Neuronal stem cell (in vitro differentiated cells): ENCODE data around the gene NCK1.

Experiments used
- DNase-seq: peaks from one replicate; pipeline ENCODE4 v3.0.0-alpha.2; 2013; ENCODE audit warnings: low spot score
- H2AFZ ChIP-seq: one replicate; pipeline ENCODE4 v1.6.1; 2013; ENCODE audit warnings: mild to moderate bottlenecking, low read length, inconsistent platforms
- H2AK5ac ChIP-seq: 2 replicates; pipeline ENCODE4 v1.6.1; 2013; ENCODE audit warnings: low read depth, mild to moderate bottlenecking, inconsistent platforms, low read length, moderate library complexity, mixed read lengths
- H2BK120ac ChIP-seq: 2 replicates; pipeline ENCODE4 v1.6.1; 2013; ENCODE audit warnings: low read depth, mild to moderate bottlenecking, inconsistent platforms, low read length, moderate library complexity, mixed read lengths
- H2BK12ac ChIP-seq: one replicate; pipeline ENCODE4 v1.6.1; 2013; ENCODE audit warnings: low read length, inconsistent platforms
- H2BK15ac ChIP-seq: 2 replicates; pipeline ENCODE4 v1.6.1; 2013; ENCODE audit warnings: mild to moderate bottlenecking, low read length, inconsistent platforms, mixed read lengths
- H2BK5ac ChIP-seq: one replicate; pipeline ENCODE4 v1.6.1; 2013; ENCODE audit warnings: inconsistent platforms, mild to moderate bottlenecking, low read length, moderate library complexity
- H3K14ac ChIP-seq: one replicate; pipeline ENCODE4 v1.6.1; 2013; ENCODE audit warnings: low read length, inconsistent platforms
- H3K18ac ChIP-seq: 2 replicates; pipeline ENCODE4 v1.6.1; 2013; ENCODE audit warnings: low read length, inconsistent platforms
- H3K23ac ChIP-seq: 2 replicates; pipeline ENCODE4 v1.6.1; 2013; ENCODE audit warnings: low read depth, mild to moderate bottlenecking, mixed read lengths, low read length, inconsistent platforms; ENCODE audit not compliant: poor library complexity
- H3K27ac ChIP-seq: replicated peaks from 3 replicates; pipeline ENCODE4 v1.5.1; 2013; ENCODE audit warnings: low read length, inconsistent platforms
- H3K27me3 ChIP-seq, 3 experiments: 2 replicates each; pipeline ENCODE4 v1.6.1; 2013; ENCODE audit warnings: low read length in 3 of 3, mild to moderate bottlenecking in 2 of 3, inconsistent platforms in 1 of 3, low read depth in 1 of 3, mixed read lengths in 1 of 3, moderate library complexity in 1 of 3; ENCODE audit not compliant: control insufficient read depth in 3 of 3, insufficient read depth in 3 of 3
- H3K36me3 ChIP-seq, 2 donors: replicated peaks in 1 of 2; 2 replicates each; pipeline ENCODE4 v1.6.1; 2013; ENCODE audit warnings: low read length in 2 of 2; ENCODE audit not compliant: control insufficient read depth in 2 of 2, insufficient read depth in 2 of 2
- H3K4ac ChIP-seq: 2 replicates; pipeline ENCODE4 v1.6.1; 2013; ENCODE audit warnings: inconsistent platforms, mild to moderate bottlenecking, low read length, moderate library complexity
- H3K4me1 ChIP-seq, 2 donors: 1 replicate in 1 of 2; 2 replicates in 1 of 2; pipeline ENCODE4 v1.6.1; 2013; ENCODE audit warnings: low read length in 2 of 2, low read depth in 1 of 2; ENCODE audit not compliant: control insufficient read depth in 2 of 2, insufficient read depth in 1 of 2
- H3K4me2 ChIP-seq: one replicate; pipeline ENCODE4 v1.6.1; 2013; ENCODE audit warnings: mild to moderate bottlenecking, low read length, inconsistent platforms; ENCODE audit not compliant: insufficient read depth, poor library complexity, severe bottlenecking
- H3K4me3 ChIP-seq, 2 donors: 2 replicates each; pipeline ENCODE4 v1.5.1; 2013; ENCODE audit warnings: low read length in 2 of 2, mild to moderate bottlenecking in 2 of 2, inconsistent platforms in 1 of 2, moderate library complexity in 1 of 2
- H3K79me1 ChIP-seq: one replicate; pipeline ENCODE4 v1.6.1; 2013; ENCODE audit warnings: low read depth, mild to moderate bottlenecking, inconsistent platforms, low read length, moderate library complexity
- H3K9ac ChIP-seq: one replicate; pipeline ENCODE4 v1.6.1; 2013; ENCODE audit warnings: mild to moderate bottlenecking, low read depth, low read length, inconsistent platforms; ENCODE audit not compliant: poor library complexity
- H3K9me3 ChIP-seq, 2 donors: replicated peaks in 1 of 2; 2 replicates each; pipeline versions ENCODE3 to v1.6.1; 2013; ENCODE audit warnings: low read length in 2 of 2, mild to moderate bottlenecking in 2 of 2, inconsistent platforms in 1 of 2, low read depth in 1 of 2, mixed read lengths in 1 of 2, moderate library complexity in 1 of 2; ENCODE audit not compliant: control insufficient read depth in 2 of 2, insufficient read depth in 1 of 2
- H4K8ac ChIP-seq: one replicate; pipeline ENCODE4 v1.6.1; 2013; ENCODE audit warnings: low read depth, mild to moderate bottlenecking, inconsistent platforms, low read length, moderate library complexity
- H4K91ac ChIP-seq: one replicate; pipeline ENCODE4 v1.6.1; 2013; ENCODE audit warnings: low read length, low read depth, mild to moderate bottlenecking, inconsistent platforms; ENCODE audit not compliant: poor library complexity
- WGBS, 2 donors: extraction: QIAGEN DNeasy Blood & Tissue Kit; methylation state at CpG; one replicate each; pipeline ENCODE4 v1.1.7; 2013; ENCODE audit warnings: missing lambda C conversion rate in 2 of 2, mixed read lengths in 1 of 2; ENCODE audit not compliant: insufficient read length in 2 of 2, insufficient replicate concordance in 1 of 2; ENCODE audit errors: extremely low coverage in 2 of 2; 5-methylcytosine and 5-hydroxymethylcytosine counted together

The NCK1 gene

GRCh38 chr3:136856665-136857064 is 5.3 kb upstream of the NCK1 start:
- no peak overlapping the region for H3K18ac ChIP-seq

GRCh38 chr3:136858381-136858780 is 3.6 kb upstream of the NCK1 start:
- Histone ChIP-seq H3K4me3 (no peak overlapping the region), H2BK5ac (no peak overlapping the region), H2BK12ac (no peak overlapping the region), H3K27me3 (no peaks in the 10 kb centered on the region), H3K4ac (no peak overlapping the region), H3K4me1 (peaks cover 6 to 9% of the 10 kb centered on the region in 2 donors), H2BK120ac (no peak overlapping the region), H3K36me3 (peaks cover 0 to 45% of the 10 kb centered on the region in 2 donors), H2AK5ac (no peak overlapping the region), H4K8ac (no peak overlapping the region), H3K9me3 (peaks cover 6 to 33% of the 10 kb centered on the region in 2 donors), H3K18ac (no peak overlapping the region), H3K79me1 (peaks cover 2% of the 10 kb centered on the region), H3K4me2 (no peak overlapping the region), H2AFZ (no peak overlapping the region), H2BK15ac (no peak overlapping the region), H3K9ac (no peak overlapping the region), H3K27ac (no peak overlapping the region), H3K14ac (no peak overlapping the region), H4K91ac (no peak overlapping the region), H3K23ac (no peak overlapping the region)
- DNase-seq = no peak

More at GRCh38 chr3:136856665-136857064, 5.3 kb upstream of the NCK1 start:
- H3K27ac ChIP-seq = no peak overlapping the region
- H2BK120ac ChIP-seq = no peak overlapping the region
- H3K4me3 ChIP-seq = no peak overlapping the region
- H3K9me3 ChIP-seq = peaks cover 6 to 33% of the 10 kb centered on the region in 2 donors
- H2BK15ac ChIP-seq = no peak overlapping the region
- no peak overlapping the region for H3K4me2 ChIP-seq
- H3K23ac ChIP-seq = no peak overlapping the region
- H3K79me1 ChIP-seq = peaks cover 2% of the 10 kb centered on the region
- peaks cover 4 to 9% of the 10 kb centered on the region in 2 donors for H3K4me1 ChIP-seq
- no peak overlapping the region for H4K91ac ChIP-seq
- no peak overlapping the region for H3K9ac ChIP-seq
- H2BK5ac ChIP-seq = no peak overlapping the region
- no peak overlapping the region for H2BK12ac ChIP-seq
- H2AFZ ChIP-seq = no peak overlapping the region
- H3K4ac ChIP-seq = no peak overlapping the region
- H2AK5ac ChIP-seq = no peak overlapping the region
- peaks cover 0 to 49% of the 10 kb centered on the region in 2 donors for H3K36me3 ChIP-seq
- no peaks in the 10 kb centered on the region for H3K27me3 ChIP-seq
- no peak overlapping the region for H4K8ac ChIP-seq
- DNase-seq = no peak
- no peak overlapping the region for H3K14ac ChIP-seq

GRCh38 chr3:136860541-136860940 is 1.5 kb upstream of the NCK1 start:
- Histone ChIP-seq H3K9me3 (peaks cover 6 to 23% of the 10 kb centered on the region in 2 donors), H2BK15ac (no peak overlapping the region), H3K4ac (no peak overlapping the region), H3K27me3 (no peaks in the 10 kb centered on the region), H3K4me2 (peak overlapping the region; percentile 81), H3K4me1 (peaks cover 6 to 9% of the 10 kb centered on the region in 2 donors), H3K14ac (no peak overlapping the region), H3K4me3 (peak overlapping the region in 1 of 2 donors; percentile 97), H2BK120ac (no peak overlapping the region), H3K18ac (no peak overlapping the region), H3K27ac (no peak overlapping the region), H3K36me3 (peaks cover 0 to 29% of the 10 kb centered on the region in 2 donors), H2BK12ac (no peak overlapping the region), H2BK5ac (no peak overlapping the region), H3K9ac (no peak overlapping the region), H3K23ac (no peak overlapping the region), H4K8ac (no peak overlapping the region), H4K91ac (no peak overlapping the region), H3K79me1 (peaks cover 2% of the 10 kb centered on the region), H2AK5ac (no peak overlapping the region), H2AFZ (no peak overlapping the region)
- no CpG with 5 or more reads among the region's 4 CpGs for WGBS, 2 donors
- DNase-seq = peak; percentile 54

GRCh38 chr3:136862617-136863322 is 762 bp downstream of the NCK1 start:
- no peak overlapping the region for H2BK12ac ChIP-seq
- no CpG with 5 or more reads among the region's 39 CpGs for WGBS, 2 donors
- no peak for DNase-seq
- H4K8ac ChIP-seq = no peak overlapping the region
- H3K18ac ChIP-seq = peak overlapping the region; percentile 99
- H3K9ac ChIP-seq = peak overlapping the region; percentile 99
- H3K27ac ChIP-seq = peak overlapping the region; percentile 95
- peak overlapping the region; percentile 82 for H3K4me2 ChIP-seq
- H3K23ac ChIP-seq = no peak overlapping the region
- peak overlapping the region; percentile 99 for H2BK15ac ChIP-seq
- no peak overlapping the region for H4K91ac ChIP-seq
- no peak overlapping the region for H3K4ac ChIP-seq
- H2AK5ac ChIP-seq = no peak overlapping the region
- H2BK120ac ChIP-seq = peak overlapping the region; percentile 96
- peak overlapping the region; percentile 96 to 97 for H3K4me3 ChIP-seq
- peaks cover 2% of the 10 kb centered on the region for H3K79me1 ChIP-seq
- H3K36me3 ChIP-seq = peaks cover 0 to 20% of the 10 kb centered on the region in 2 donors
- H2AFZ ChIP-seq = peak overlapping the region; percentile 99
- peaks cover 2 to 5% of the 10 kb centered on the region in 2 donors for H3K9me3 ChIP-seq
- peaks cover 6 to 9% of the 10 kb centered on the region in 2 donors for H3K4me1 ChIP-seq
- no peaks in the 10 kb centered on the region for H3K27me3 ChIP-seq
- H3K14ac ChIP-seq = no peak overlapping the region
- peak overlapping the region; percentile 98 for H2BK5ac ChIP-seq
